ENCODE measurements around the gene ARL2BP.
"Not testable (repeated sequence)": the region's sequence is repeated elsewhere in the genome, so short reads cannot be mapped to it uniquely, and the experiment has no call there.

The ARL2BP gene

GRCh38 chr16:57244767-57245471 is at the start of gene ARL2BP:
ARL2BP (plus strand) TSS chr16:57245259; CDS start chr16:57245368, 109 bp downstream.
- DNase-seq: peak; percentile 99

DNA sequence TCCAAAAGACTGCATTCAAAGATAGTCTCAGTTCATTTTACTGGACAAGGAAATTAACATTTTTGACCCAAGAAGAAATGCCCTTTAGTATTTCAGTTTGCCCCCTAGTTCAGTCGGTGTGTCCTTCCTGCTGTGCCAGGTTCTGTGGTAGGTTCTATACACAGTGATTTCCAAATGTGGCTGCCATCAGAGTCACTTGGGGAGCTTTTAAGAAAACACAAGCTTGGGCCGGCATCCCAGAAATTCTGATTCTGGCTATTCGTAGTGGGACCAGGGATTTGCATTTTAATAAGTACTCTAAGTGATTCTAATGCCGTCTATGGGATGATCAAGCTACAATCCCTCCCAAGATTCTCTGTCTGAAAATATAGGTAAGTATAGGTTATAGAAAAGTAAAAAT is 48.8 kb upstream of the ARL2BP start:
- no peak for DNase-seq

- no peak for DNase-seq
Observed at GRCh38 chr16:57196753-57197152, 48.3 kb upstream of the ARL2BP start.

GRCh38 chr16:57200321-57200720 is 44.7 kb upstream of the ARL2BP start:
- DNase-seq: not testable (repeated sequence)

DNA sequence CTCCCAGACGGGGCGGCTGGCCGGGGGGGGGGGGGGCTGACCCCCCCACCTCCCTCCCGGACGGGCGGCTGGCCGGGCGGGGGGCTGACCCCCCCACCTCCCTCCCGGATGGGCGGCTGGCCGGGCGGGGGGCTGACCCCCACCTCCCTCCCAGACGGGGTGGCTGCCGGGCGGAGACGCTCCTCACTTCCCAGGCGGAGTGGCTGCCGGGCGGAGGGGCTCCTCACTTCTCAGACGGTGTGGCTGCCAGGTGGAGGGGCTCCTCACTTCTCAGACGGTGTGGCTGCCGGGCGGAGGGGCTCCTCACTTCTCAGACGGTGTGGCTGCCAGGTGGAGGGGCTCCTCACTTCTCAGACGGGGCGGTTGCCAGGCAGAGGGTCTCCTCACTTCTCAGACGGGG is 44.1 kb upstream of the ARL2BP start:
- not testable (repeated sequence) for DNase-seq

DNA sequence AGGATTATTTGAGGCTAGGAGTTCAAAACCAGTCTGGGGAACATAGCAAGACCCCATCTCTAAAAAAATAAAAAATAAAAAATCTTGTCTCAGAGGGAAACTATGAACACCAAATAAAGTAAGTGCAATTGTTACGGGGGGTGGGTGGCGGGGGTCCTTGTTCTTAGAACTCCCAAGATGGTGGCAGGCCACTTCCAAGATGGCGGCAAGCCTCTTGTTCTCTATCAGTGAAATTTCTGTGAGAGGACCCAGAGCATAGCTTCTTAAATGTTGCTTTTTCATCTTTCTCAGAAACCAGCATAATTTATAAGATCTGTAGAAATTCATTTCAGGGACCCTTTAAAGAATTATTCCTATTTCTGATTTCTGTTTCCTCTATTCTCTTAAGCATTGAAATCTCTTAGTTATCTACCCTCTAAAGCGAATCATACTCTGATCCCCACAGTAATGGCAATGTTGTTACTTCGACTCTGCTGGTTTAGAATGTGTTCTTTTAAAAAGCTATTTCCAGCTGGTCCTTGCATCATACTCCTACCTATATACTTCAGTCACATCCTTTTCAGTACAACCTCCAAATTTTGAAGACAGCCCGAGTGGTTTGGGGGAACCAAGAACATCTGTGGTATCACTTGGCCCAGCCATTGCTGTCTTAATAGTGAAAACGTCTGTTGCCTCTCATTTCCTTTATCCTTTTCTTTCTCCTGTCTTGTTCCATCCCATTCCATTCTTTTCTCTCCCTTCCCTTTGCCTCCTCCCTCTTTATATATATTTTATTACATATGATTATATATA is 42.8 kb upstream of the ARL2BP start:
- no peak for DNase-seq

DNA sequence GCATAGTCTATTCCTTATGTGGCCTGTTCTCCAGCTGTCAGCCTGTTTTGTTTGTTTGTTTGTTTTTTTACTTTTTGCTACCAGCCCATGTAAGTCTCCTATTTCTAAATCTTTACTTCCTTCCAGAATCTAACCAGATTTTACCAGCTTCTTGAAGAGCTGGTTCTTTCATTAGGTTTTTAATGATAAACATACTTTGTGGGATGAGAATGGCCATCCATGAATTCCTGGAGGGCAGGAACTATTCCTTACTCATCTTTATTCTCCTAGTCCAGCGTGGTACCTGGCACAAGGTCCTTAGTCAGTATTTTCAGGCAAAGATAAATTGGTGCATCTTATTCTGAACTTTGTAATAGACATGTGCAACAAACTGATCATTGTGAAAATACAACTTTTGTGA is 41.6 kb upstream of the ARL2BP start:
- no peak for DNase-seq

- DNase-seq: no peak
Observed at GRCh38 chr16:57204675-57205074, 40.4 kb upstream of the ARL2BP start.

DNA sequence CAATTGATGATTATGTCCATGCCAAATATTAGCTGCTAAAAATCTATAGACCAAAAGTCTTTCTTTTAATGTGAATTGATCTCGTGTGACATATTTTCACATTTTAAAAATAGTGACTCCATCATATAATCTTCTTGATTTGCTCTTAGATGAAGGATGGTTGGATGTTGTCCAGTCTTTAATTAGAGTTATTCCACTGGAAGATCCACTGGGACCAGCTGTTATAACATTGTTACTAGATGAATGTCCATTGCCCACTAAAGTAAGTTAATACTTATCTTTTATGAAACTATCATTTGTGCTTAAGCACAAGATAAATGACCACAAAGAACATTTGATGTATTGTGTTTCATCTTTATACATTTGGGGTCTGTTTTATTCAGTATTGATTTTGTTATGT is 36.1 kb upstream of the ARL2BP start:
- no peak for DNase-seq

DNA sequence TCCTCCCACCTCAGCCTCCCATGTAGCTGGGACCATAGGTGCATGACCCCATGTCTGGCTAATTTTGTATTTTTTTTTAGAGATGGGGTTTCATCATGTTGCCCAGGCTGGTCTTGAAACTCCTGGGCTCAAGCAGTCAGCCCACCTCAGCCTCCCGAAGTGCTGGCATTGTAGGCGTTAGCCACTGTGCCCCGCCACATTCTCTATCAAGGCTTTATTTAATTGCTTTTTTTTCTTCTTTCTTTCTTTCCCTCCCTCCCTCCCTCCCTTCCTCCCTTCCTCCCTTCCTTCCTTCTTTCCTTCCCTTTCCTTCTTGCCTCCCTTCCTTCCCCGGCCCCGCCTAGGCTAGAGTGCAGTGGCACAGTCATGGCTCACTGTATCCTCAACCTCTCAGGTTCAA is 35.3 kb upstream of the ARL2BP start:
- no peak for DNase-seq

GRCh38 chr16:57213462-57213861 is 31.6 kb upstream of the ARL2BP start:
- no peak for DNase-seq

DNA sequence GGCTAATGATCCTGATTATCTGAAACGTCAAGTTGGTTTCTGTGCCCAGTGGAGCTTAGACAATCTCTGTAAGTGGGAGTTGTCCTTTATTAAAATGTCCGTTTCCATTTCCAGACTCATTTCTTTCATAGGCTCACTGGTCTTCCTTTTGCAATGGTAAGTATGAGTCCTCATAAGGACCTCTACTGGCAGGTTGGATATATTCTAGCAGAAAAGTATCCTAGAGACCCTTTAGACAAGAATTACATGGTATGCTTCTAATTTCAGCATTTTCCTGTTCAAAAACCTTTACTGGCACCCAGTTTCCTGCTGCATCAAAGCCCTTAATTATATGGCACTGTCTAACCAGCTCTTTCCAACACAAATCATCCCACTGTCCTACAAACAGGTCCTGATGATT is 28.1 kb upstream of the ARL2BP start:
- no peak for DNase-seq

- no peak for DNase-seq
Observed at GRCh38 chr16:57223057-57223456, 22.0 kb upstream of the ARL2BP start.

DNA sequence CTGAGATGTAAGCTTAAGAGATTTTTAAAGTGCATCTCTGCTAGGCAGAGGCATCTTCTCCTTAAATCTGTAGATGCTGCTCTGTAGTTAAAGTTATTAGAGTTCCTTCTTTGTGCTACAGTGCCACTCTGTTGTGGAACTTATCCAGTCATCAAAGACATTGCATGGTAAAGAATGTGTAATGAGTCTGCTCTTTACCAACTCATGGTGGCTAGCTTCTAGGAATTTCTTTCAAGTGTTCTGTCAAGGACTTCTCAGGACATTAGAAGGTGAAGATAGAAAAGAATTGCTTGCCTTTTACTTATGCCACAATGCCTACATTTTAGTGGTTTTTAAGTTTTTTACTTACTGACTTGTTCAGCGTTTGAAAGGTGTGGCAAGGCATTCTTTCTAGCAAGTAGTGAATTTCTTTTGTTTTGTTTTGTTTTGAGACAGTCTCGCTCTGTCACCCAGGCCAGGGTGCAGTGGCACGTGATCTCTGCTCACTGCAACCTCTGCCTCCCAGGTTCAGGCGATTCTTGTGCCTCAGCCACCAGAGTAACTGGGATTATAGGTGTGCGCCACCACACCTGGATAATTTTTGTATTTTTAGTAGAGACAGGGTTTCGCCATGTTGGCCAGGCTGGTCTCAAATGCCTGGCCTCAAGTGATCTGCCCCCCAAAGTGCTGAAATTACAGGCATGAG is 20.3 kb upstream of the ARL2BP start:
- no peak for DNase-seq

DNA sequence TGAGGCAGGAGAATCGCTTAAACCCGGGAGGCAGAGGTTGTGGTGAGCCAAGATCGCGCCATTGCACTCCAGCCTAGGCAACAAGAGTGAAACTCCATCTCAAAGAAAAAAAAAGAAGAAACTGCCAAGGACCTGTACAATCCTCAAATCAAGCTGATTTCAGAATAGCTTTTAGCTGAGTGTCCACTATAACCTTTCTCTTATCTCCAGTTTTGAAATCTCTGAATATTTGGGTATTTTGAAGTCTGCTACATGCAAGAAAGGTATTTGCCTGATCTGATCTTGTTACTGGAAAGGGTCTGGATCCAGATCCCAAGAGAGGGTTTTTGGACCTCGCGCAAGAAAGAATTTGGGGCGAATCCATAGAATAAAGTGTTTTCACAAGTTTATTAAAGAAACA is 19.1 kb upstream of the ARL2BP start:
- no peak for DNase-seq

DNA sequence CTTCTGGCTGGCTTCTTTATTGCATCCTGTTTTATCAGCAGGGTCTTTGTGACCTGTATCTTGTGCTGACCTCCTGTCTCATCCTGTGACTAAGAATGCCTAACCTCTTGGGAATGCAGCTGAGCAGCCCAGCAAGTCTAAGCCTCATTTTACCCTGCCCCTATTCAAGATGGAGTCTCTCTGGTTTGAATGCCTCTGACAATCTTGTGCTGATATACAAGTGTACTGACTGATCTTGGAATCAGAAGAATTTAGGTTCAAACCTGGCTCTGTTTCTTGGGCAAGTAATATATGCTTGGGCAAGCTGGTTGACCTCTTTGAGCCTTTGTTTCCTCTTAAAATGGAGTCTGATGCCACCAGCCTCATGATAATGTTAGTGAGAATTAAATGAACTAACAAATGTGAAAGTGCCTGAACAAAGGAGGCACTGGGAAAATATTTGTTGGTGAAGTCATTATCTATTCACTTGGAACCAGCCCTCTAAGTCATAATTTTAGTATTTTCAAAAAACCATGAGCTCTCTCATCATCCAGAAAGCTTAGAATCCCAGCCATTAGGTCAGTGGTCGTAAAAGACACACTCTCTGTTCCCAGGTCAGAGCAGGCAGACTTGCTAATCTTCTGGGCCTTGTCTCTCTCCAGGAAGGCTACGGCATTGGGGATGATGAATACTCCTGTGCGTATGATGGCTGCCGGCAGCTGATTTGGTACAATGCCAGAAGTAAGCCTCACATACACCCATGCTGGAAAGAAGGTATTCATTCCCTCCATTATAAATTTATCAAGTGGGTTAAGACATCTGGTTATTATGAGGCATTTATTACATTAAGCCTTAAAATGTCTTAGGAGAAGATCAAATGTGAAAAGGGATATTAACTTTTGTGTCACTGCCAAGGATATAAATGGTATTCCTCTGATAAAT is 18.1 kb upstream of the ARL2BP start:
- no peak for DNase-seq

GRCh38 chr16:57229079-57229478 is 16.0 kb upstream of the ARL2BP start:
- no peak for DNase-seq

GRCh38 chr16:57231821-57232350 is 13.2 kb upstream of the ARL2BP start:
- no peak for DNase-seq

GRCh38 chr16:57233944-57234706 is 10.9 kb upstream of the ARL2BP start:
- DNase-seq: no peak

DNA sequence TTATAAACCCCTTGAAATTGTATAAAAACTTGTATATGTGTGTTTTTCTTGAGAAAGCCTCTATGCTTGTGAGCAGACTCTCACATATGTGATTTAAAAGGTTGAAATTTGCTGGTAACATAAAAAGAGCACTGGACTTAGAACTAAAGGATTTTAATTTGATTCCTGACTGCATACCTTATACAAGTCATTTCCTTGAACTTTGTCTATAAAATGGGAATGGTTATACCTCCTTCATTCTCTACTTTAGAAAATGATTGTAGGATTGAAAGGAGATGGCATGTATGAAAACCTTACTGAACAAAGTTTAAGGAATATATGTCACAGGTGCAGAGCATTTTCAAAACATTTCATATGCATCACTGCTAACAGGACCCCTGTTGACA is 10.4 kb upstream of the ARL2BP start:
- DNase-seq: no peak

DNA sequence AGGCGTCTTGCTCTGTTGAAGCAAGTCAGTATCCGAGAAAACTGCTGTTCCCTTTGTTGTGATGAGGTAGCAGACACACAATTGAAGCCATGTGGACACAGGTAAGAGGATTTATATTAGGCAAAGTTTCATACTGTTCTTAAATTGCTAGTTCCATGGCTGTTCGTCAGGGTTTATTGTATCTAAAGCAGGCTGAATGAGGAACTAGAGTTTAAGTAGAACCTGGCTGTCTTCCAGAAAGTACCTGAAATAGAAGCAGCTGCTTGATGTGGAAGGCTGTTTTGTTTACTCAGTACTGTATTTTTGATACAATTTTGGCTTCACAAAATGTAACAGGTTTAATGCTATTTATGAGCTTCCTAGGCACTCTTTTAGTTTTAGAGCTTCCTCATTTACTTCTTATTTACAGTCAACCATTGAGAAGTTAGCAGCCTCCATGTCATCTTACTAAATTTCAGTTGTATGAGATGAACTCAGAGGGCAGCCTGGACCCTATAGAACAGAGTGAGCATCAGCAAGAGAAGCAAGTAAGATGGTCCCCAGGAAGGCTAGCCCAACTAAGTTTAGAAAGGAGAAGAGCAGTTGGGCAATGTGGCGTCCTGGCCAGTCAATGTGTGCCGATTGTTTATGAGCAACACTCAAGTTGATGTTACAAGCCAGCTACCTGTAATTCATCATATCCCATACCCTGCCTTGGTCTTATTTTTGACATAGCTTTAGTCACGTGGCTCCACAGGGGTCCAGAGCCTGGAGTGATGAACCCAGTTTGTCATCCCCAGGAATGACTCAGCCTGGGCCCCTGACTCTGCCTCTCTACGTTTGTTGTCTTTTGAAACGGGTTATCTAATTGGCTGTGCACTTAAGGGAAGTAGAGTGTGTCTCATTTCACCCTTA is 9.7 kb upstream of the ARL2BP start:
- no peak for DNase-seq

Measured in CD4-positive, alpha-beta T cell treated with Interleukin-17A for 4 hours (primary cell).